Thoracic aorta (tissue), 2 donors: ENCODE measurements around the gene MEG3. TPM values are rescaled to one million over a fixed set of nuclear protein-coding genes. Genes with fewer than 3 reads are reported as not detected.
A peak's percentile ranks its signal among the peaks of the same experiment; 100 is the strongest.

Experiments used
- ATAC-seq: fragments of 150-250 bp; one replicate; pipeline ENCODE4 v1.8.0; 2017; ENCODE audit warnings: low read depth; ENCODE audit not compliant: insufficient number of reproducible peaks, low FRiP score
- DNase-seq: peaks from one replicate; pipeline ENCODE4 v3.0.0-alpha.2; 2020; ENCODE audit warnings: low spot score
- H3K27ac ChIP-seq, 2 donors: fragments of 200-600 bp; sonication (generic); 1 replicate in 1 of 2; 2 replicates in 1 of 2; pipeline ENCODE4 v1.5.1; 2016; ENCODE audit warnings: mild to moderate bottlenecking in 2 of 2, moderate library complexity in 2 of 2
- H3K27me3 ChIP-seq: fragments of 200-600 bp; sonication (generic); replicated peaks from 2 replicates; pipeline ENCODE4 v1.6.0; 2016; ENCODE audit warnings: mild to moderate bottlenecking; ENCODE audit not compliant: insufficient read depth
- H3K36me3 ChIP-seq: fragments of 200-600 bp; sonication (generic); one replicate; pipeline ENCODE4 v1.5.1; 2016
- H3K4me1 ChIP-seq, 2 donors: fragments of 200-600 bp; sonication (generic); 1 replicate in 1 of 2; 2 replicates in 1 of 2; pipeline versions ENCODE4 v1.5.1 to v1.6.0; 2016; ENCODE audit warnings: low read depth in 2 of 2, mild to moderate bottlenecking in 1 of 2; ENCODE audit not compliant: control insufficient read depth in 1 of 2
- H3K4me3 ChIP-seq: fragments of 200-600 bp; sonication (generic); 2 replicates; pipeline ENCODE4 v1.5.1; 2016; ENCODE audit warnings: mild to moderate bottlenecking
- H3K9me3 ChIP-seq: fragments of 200-600 bp; sonication (generic); 2 replicates; pipeline ENCODE4 v1.5.1; 2016
- CTCF ChIP-seq: fragments of 200-600 bp; sonication (generic); IDR thresholded peaks from one replicate; pipeline ENCODE4 v1.5.1; 2019; ENCODE audit warnings: antibody characterized with exemption
- total RNA-seq, 2 donors: library from RNA; depleted of rRNA; stranded (reverse); fragments of >200 nt; gene quantifications; one replicate each; pipeline versions ENCODE4 v1.1.0 to v1.2.3, GENCODE V29; 2016

The MEG3 gene
- total RNA-seq, 2 donors from 2014 or later: 127 to 153 TPM

DNA sequence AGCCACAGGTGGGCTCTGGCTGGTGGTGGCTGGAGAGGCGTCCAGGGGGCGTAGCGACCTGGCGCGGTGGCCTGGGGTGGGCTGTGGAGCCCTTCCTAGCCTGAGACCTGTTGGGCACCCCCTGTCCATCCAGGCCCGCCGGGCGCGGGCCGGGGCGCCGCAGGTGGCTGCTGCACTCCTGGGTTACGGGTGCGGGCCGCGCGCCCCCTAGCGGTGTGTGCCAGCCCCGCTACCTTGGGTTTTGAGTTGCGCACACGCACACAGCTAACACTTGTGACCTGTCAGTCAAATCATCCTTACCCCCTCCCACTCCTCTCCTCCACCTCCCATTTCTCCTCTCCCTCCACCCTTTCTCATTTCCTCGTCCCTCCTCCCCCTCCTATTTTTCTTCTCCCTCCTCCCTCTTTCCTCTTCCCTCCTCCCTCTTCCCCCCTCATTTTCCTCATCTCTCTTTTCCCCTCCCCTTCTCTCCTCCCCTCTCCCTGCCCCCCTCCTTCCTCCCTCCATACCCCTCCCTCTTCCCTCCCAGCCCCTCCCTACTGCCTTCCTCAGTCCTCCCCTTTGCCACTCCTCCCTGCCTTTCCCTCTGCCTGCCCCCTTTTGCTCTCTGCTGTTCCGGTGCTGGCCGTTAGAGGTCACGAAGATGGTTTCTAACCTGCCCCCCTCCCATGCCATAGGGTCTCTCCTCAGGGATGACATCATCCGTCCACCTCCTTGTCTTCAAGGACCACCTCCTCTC is 2.3 kb downstream of the MEG3 start:
- Histone ChIP-seq H3K27ac (no peak overlapping the region), H3K9me3 (no peaks in the 10 kb centered on the region), H3K4me3 (peak overlapping the region; percentile 35), H3K4me1 (no peaks in the 10 kb centered on the region), H3K36me3 (no peaks in the 10 kb centered on the region), H3K27me3 (no peaks in the 10 kb centered on the region)
- no peak for ATAC-seq
- TF ChIP-seq CTCF: peak; percentile 14
- no peak for DNase-seq

DNA sequence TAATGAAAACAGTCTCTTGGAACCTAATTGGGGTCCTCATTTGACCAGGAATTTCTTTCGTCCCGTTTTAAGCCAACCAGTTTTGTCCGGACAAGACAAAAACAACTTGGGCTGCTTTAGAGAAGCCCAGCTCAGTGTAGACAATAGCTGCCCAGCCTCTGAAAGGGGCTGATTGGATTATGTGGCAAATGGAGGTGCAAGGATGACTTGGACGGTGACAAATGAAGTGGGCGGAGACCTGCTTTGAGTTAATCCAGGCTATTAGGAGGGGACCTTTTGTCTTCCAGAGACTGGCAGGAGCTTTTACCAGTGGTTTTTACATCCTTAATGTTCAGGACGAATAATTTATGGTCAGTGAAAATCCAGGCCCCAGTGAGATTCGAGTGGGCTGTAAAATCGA is 4.8 kb downstream of the MEG3 start:
- DNase-seq (no peak), ATAC-seq (no peak)
- no peaks in the 10 kb centered on the region for H3K36me3 ChIP-seq
- no peak overlapping the region for H3K4me3 ChIP-seq
- H3K27me3 ChIP-seq: no peaks in the 10 kb centered on the region
- H3K4me1 ChIP-seq: no peaks in the 10 kb centered on the region
- no peaks in the 10 kb centered on the region for H3K9me3 ChIP-seq
- TF ChIP-seq CTCF: no peak
- no peak overlapping the region for H3K27ac ChIP-seq

- H3K4me1 ChIP-seq: no peaks in the 10 kb centered on the region
- no peak for TF ChIP-seq CTCF
- H3K27me3 ChIP-seq: no peaks in the 10 kb centered on the region
- no peaks in the 10 kb centered on the region for H3K36me3 ChIP-seq
- ATAC-seq: no peak
- no peak overlapping the region for H3K27ac ChIP-seq
- H3K4me3 ChIP-seq: no peak overlapping the region
- H3K9me3 ChIP-seq: no peaks in the 10 kb centered on the region
- no peak for DNase-seq
These were observed 6.5 kb downstream of the MEG3 start for GRCh38 chr14:100832311-100832960.

GRCh38 chr14:100834082-100834793 is 8.3 kb downstream of the MEG3 start:
- ATAC-seq (no peak), DNase-seq (no peak)
- no peaks in the 10 kb centered on the region for H3K27me3 ChIP-seq
- no peak overlapping the region for H3K4me3 ChIP-seq
- no peaks in the 10 kb centered on the region for H3K9me3 ChIP-seq
- no peak overlapping the region for H3K27ac ChIP-seq
- no peaks in the 10 kb centered on the region for H3K4me1 ChIP-seq
- no peak for TF ChIP-seq CTCF
- H3K36me3 ChIP-seq: no peaks in the 10 kb centered on the region
